AG04449 (cell line): ENCODE data around the gene DYNC1LI1.

Experiments used
- CTCF ChIA-PET: fragments of 350-600 bp; formaldehyde crosslinking; extraction: SDS; loops from one replicate; lab custom pipeline; 2021; ENCODE audit warnings: antibody characterized with exemption; lab: Yijun Ruan, JAX
- POLR2A ChIA-PET: fragments of 400-600, 350-600 bp; formaldehyde crosslinking; extraction: SDS; loops from one replicate; lab custom pipeline; 2020; ENCODE audit warnings: antibody characterized with exemption, inconsistent platforms; lab: Yijun Ruan, JAX
- DNase-seq: peaks from one replicate; pipeline ENCODE4 v3.0.0-alpha.2; 2010; ENCODE audit warnings: low read depth, low spot score
- H3K4me3 ChIP-seq: 2 replicates; pipeline ENCODE4 v1.5.1; 2011; ENCODE audit warnings: low read depth, mild to moderate bottlenecking, control low read depth, low read length
- CTCF ChIP-seq: IDR thresholded peaks from one replicate; pipeline ENCODE4 v1.5.1; 2011; ENCODE audit warnings: mild to moderate bottlenecking, moderate library complexity, low read length, control low read depth, inconsistent platforms; ENCODE audit not compliant: insufficient read depth; ENCODE audit errors: missing control alignments

The DYNC1LI1 gene

DNA sequence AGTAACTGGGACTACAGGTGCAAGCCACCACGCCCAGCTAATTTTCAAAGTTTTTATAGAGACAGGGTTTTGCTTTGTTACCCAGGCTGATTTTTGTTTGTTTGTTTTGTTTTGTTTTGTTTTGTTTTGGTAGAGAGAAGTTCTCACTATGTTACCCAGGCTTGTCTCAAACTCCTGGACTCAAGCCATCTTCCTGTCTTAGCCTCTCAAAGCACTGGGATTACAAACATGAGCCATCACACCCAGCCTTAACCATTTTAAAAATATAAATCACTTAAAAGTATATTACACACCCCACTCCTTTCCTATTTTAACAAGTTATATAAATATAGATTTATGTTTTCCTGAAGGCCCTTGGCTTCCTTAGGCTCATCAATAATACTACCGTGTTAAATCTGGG lies 6.5 kb upstream of the DYNC1LI1 start:
- DNase-seq, result no peak
- peak overlapping the region; percentile 33; the same call in 1 of the 2 replicates for H3K4me3 ChIP-seq
- ChIA-PET CTCF (interaction anchor here (1.6 kb wide), 1 partner anchor 10 kb away, joined by 3 read pairs; no protein-coding TSS in a partner anchor), POLR2A (no interaction called here)
- TF ChIP-seq CTCF, result no peak

DNA sequence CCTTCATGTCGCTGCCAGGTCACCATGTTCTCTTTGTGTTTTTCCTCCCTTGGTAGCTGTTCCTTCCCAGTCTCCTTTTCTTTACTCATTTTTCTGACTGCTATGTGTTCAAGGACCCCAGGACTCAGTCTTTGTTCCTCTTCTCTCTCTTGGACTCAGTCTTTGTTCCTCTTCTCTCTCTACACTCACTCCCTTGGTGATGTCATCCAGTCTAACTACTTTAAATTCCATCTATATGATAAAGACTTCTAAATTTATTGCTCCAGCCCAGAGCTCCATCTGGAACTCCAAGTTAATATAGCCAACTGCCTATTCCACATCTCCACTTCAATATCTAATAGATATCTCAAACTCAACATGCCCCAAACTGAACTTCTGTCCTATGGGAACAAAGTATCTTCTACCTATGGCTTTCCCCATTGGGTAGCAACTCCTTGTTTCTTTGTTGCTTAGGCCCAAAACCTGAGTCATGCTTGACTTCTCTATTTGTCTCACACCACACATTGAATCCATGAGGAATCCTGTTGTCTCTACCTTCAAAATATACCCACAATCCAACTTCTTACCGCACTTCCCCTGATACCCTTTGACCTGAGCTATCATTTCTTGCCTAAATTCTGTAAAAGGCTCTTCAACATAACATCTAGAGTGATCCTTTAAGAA lies 4.9 kb upstream of the DYNC1LI1 start:
- ChIA-PET CTCF (interaction anchor here (0.8 kb wide), 1 partner anchor 65 kb away, joined by 4 read pairs; no protein-coding TSS in a partner anchor), POLR2A (interaction anchor here (1.2 kb wide), 1 partner anchor 9 kb away, joined by 3 read pairs; no protein-coding TSS in a partner anchor)
- no peak for DNase-seq
- TF ChIP-seq CTCF, result no peak
- no peak overlapping the region for H3K4me3 ChIP-seq

- POLR2A ChIA-PET, result no interaction called here
- peak overlapping the region; percentile 96 for H3K4me3 ChIP-seq
- TF ChIP-seq CTCF, result no peak
- CTCF ChIA-PET, result no interaction called here
- DNase-seq, result no peak
Observed at GRCh38 chr3:32571192-32571485, 481 bp upstream of the DYNC1LI1 start.

DNA sequence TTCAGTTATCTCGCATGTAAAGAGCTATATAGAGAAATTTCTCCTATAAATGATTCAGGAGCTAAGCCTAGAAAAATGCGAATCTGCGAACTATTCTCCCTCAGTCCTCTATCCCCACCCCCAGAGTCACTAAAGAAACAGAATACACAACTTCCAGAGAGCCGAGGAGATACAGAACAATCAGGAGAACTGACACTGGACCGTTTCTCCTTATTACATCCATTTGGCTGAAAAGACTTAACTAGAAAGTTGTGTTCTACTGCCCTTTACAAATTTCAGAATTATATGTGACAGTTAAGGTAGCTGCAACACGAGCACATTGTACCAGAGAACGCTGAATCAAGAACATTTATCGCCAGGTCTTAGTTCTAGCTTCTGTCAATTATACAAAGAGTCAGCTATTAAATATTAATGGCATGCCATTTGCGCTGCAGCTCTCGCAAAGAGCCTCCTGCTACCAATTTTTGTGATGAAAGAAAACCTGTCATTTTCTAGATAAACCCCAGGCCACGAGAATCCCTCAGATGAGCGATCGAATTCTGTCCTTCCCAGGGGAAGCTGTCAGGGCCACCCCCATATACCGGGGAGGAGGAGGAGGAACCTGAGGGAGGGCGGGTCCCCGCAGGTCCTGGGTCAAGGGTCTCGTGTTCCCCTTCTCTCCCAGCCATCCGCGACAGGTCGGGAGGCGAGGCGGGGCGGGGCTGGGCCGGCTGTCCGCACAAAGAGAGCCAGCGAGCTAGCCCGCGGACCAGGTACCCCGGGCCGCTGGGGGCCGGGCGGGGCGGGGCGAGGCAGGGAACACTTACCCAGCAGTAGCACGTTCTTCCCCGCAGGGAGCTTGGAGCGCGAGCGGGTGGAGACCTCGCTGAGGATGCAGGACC lies 878 bp downstream of the DYNC1LI1 start:
- no peak for TF ChIP-seq CTCF
- DNase-seq, result no peak
- POLR2A ChIA-PET, result interaction anchor here (0.6 to 1.1 kb wide), 3 partner anchors 12 to 102 kb away, joined by 3 read pairs; no protein-coding TSS in a partner anchor
- CTCF ChIA-PET, result interaction anchor here (1.0 to 1.1 kb wide), 2 partner anchors 10 to 59 kb away, joined by 4 read pairs; no protein-coding TSS in a partner anchor
- peak overlapping the region; percentile 96 for H3K4me3 ChIP-seq

DNA sequence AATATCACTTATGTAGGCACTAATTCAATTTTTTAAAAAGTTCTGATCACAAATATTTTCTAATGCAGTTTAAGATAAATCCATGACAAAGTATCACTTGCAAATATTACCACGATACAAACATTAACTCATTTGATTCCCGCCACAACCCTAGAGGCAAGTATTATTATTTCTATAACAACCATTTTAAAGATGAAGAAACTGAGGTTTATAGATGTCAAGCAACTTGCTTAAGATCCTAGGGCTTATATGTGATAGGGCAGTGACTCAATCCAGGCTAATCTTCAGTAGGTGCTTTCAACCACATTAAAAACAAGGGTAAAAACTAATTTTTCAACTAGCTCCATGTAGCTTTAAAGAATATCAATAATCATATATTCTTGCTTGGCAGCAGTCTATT lies 1.7 kb downstream of the DYNC1LI1 start:
- no peak for DNase-seq
- H3K4me3 ChIP-seq, result peak overlapping the region; percentile 96
- ChIA-PET CTCF (interaction anchor here (1.0 to 1.8 kb wide), 3 partner anchors 9 to 59 kb away, joined by 3 to 6 read pairs (median 4); no protein-coding TSS in a partner anchor), POLR2A (no interaction called here)
- TF ChIP-seq CTCF, result no peak

DNA sequence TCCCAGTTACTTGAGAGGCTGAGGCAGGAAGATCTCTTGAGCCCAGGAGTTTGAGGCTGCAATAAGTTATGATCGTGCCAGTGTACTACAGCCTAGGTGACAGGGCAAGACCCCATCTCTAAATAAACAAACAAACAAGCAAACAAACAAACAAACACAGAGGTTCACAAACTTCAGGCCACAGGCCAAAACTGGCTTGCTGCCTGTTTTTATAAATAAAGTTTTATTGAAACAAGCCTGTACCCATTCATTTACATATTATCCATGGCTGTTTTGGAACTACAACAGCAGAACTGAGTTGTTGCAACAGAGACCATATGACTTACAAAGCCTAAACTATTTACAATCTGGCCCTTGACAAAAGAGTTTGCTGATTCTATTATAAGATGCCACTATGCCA lies 6.5 kb downstream of the DYNC1LI1 start:
- ChIA-PET POLR2A (no interaction called here), CTCF (no interaction called here)
- DNase-seq, result no peak
- H3K4me3 ChIP-seq, result no peak overlapping the region
- TF ChIP-seq CTCF, result no peak
